A673 (cell line): Measurements from ENCODE around the gene CKB.

Experiments
- EZH2 ChIP-seq: fragments of 200-600 bp; sonication (generic); IDR thresholded peaks from 2 replicates; pipeline ENCODE4 v1.6.1; 2017; ENCODE audit warnings: borderline replicate concordance, low read depth, mild to moderate bottlenecking, mixed read lengths, antibody characterized with exemption, low read length; ENCODE audit not compliant: poor library complexity, severe bottlenecking
- TF ChIP-seq, protein P1 (sequence below): fragments of 300-800, 200-600 bp; sonication (generic); conservative IDR thresholded peaks from 2 replicates; pipeline ENCODE4 v1.5.1; 2017; ENCODE audit warnings: low read depth, mild to moderate bottlenecking, antibody characterized with exemption, low read length, moderate library complexity, mixed read lengths

DNA sequence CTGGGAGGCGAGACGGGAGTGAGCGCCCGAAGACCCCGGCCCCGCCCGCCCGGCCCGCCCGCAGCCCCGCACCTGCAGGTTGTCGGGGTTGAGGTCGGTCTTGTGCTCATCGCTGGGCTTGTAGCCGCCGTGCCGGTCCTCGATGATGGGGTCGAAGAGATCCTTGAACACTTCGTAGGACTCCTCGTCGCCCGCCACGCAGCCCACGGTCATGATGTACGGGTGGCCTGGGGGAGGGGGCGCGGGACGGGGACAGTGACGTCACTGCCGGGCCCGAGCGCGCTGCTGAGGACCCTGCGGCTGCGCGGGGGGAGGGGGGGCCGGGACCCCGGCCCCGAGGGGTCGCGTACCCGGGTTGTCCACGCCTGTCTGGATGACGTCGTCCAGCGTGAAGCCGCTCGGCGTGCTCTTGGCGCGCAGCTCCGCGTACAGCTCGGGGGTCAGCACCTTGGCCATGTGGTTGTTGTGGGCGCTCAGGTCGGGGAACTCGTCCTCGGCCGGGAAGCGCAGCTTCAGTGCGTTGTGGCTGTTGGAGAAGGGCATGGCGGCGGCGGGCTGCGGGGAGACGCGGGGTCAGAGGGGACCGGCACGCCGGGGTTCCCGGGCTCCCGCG lies 573 bp downstream of the CKB start:
- TF ChIP-seq, protein P1, sequence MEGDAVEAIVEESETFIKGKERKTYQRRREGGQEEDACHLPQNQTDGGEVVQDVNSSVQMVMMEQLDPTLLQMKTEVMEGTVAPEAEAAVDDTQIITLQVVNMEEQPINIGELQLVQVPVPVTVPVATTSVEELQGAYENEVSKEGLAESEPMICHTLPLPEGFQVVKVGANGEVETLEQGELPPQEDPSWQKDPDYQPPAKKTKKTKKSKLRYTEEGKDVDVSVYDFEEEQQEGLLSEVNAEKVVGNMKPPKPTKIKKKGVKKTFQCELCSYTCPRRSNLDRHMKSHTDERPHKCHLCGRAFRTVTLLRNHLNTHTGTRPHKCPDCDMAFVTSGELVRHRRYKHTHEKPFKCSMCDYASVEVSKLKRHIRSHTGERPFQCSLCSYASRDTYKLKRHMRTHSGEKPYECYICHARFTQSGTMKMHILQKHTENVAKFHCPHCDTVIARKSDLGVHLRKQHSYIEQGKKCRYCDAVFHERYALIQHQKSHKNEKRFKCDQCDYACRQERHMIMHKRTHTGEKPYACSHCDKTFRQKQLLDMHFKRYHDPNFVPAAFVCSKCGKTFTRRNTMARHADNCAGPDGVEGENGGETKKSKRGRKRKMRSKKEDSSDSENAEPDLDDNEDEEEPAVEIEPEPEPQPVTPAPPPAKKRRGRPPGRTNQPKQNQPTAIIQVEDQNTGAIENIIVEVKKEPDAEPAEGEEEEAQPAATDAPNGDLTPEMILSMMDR = no peak
- no peak for TF ChIP-seq EZH2
